GM21423 (cell line): ENCODE data around the gene RCOR1.
A peak's percentile ranks its signal among the peaks of the same experiment; 100 is the strongest.
"Not testable (repeated sequence)": the region's sequence is repeated elsewhere in the genome, so short reads cannot be mapped to it uniquely, and the experiment has no call there.

Source experiments
- ATAC-seq: cut with Tn5 transposase; IDR thresholded peaks from one replicate; pipeline ENCODE4 v1.9.1; 2021; ENCODE audit warnings: mild to moderate bottlenecking, moderate library complexity; ENCODE audit not compliant: unreplicated experiment

The RCOR1 gene

GRCh38 chr14:102591944-102592762, at the start of gene RCOR1:
RCOR1 (plus strand) TSS chr14:102592649; CDS start chr14:102592887, 238 bp downstream.
- peak; percentile 74 for ATAC-seq

- ATAC-seq: no peak
Observed at GRCh38 chr14:102544046-102544746, 48.3 kb upstream of the RCOR1 start.

- ATAC-seq: no peak
Observed at GRCh38 chr14:102544747-102545460, 47.5 kb upstream of the RCOR1 start.

- no peak for ATAC-seq
Observed at GRCh38 chr14:102545461-102546265, 46.8 kb upstream of the RCOR1 start.

GRCh38 chr14:102548616-102549240, 43.7 kb upstream of the RCOR1 start:
- ATAC-seq: no peak

- not testable (repeated sequence) for ATAC-seq
Observed at GRCh38 chr14:102550927-102551401, 41.5 kb upstream of the RCOR1 start.

GRCh38 chr14:102551995-102552705, 40.3 kb upstream of the RCOR1 start:
- ATAC-seq: no peak

- ATAC-seq: no peak
Observed at GRCh38 chr14:102554821-102555819, 37.3 kb upstream of the RCOR1 start.

- ATAC-seq: no peak
Observed at GRCh38 chr14:102556098-102556677, 36.3 kb upstream of the RCOR1 start.

GRCh38 chr14:102557434-102558226, 34.8 kb upstream of the RCOR1 start:
- ATAC-seq: no peak

GRCh38 chr14:102558556-102558955, 33.9 kb upstream of the RCOR1 start:
- ATAC-seq: no peak

- ATAC-seq: no peak
Observed at GRCh38 chr14:102560458-102561261, 31.8 kb upstream of the RCOR1 start.

- no peak for ATAC-seq
Observed at GRCh38 chr14:102565331-102565887, 27.0 kb upstream of the RCOR1 start.

GRCh38 chr14:102565959-102566358, 26.5 kb upstream of the RCOR1 start:
- ATAC-seq: no peak

GRCh38 chr14:102568115-102568614, 24.3 kb upstream of the RCOR1 start:
- ATAC-seq: no peak
